Ureter (tissue), 1 donor: ENCODE results near the gene ADRA2B. TPM values are rescaled to one million over a fixed set of nuclear protein-coding genes. Genes with fewer than 3 reads are reported as not detected.
"Not testable (repeated sequence)": the region's sequence is repeated elsewhere in the genome, so short reads cannot be mapped to it uniquely, and the experiment has no call there.

ENCODE experiments used
- DNase-seq: peaks from one replicate; pipeline ENCODE4 v3.0.0-alpha.2; 2020; ENCODE audit warnings: low spot score
- total RNA-seq: library from RNA; stranded (reverse); gene quantifications from one replicate; pipeline ENCODE4 v1.2.4, GENCODE V29; 2023
- donor health status: DM: yes; HTN: yes; CAD: no.

The ADRA2B gene
- total RNA-seq: 1.1 TPM

GRCh38 chr2:96116424-96116878, at the start of gene ADRA2B:
ADRA2B (minus strand) TSS chr2:96116571; CDS start chr2:96116149, 422 bp downstream.
- DNase-seq: peak; percentile 70

GRCh38 chr2:96164459-96165184, 48.3 kb upstream of the ADRA2B start:
- DNase-seq: no peak

DNA sequence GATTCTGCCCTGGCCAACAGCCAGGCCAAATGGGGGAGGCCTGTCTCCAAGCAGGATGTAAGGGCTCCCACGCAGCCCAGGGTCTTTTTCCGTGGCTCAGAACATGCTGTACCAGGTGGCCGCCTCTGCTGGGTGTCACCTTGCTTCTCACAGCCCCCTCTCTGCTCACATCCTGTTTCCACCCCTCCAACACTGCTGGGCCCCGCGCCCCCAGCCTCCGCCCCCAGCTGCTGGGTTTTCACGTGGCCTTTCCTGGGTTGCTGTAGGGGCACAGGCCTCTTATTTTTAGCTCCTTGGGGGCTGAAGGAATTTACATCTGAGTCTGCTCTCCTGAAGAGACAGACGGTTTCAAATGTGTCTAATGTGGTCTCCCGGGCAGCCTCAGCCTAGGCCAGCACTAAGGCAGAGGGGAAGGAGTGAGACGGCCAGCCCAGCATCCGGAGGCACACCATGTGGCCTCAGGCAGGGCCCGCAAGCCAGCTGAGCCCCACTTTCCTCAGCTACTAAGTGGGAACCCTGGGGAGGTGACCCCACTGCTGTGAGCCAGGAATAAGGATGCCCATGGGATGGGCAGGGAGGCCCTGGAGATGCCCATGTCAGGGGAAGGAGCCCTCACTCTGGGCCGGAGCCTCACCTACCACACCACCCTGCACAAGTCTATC, 47.5 kb upstream of the ADRA2B start:
- no peak for DNase-seq

DNA sequence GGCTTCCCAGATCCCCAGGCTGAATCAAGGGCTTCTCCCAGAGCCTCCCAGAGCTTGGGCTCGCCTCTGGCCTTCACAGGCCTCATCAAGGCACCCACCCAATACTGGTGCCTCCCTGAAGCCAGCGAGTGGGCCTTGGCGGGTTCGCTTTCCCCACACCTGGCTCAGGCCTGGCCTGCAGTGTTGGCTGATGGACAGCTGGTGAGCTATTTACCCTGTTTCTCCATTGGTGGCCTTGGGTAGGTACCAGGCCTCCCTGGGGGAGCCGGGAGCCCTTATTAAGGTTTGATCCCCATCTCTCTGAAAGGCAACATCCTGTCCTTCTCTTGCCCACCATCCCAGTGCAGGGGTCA, 47.0 kb upstream of the ADRA2B start:
- no peak for DNase-seq

GRCh38 chr2:96161898-96162297, 45.5 kb upstream of the ADRA2B start:
- DNase-seq: no peak

DNA sequence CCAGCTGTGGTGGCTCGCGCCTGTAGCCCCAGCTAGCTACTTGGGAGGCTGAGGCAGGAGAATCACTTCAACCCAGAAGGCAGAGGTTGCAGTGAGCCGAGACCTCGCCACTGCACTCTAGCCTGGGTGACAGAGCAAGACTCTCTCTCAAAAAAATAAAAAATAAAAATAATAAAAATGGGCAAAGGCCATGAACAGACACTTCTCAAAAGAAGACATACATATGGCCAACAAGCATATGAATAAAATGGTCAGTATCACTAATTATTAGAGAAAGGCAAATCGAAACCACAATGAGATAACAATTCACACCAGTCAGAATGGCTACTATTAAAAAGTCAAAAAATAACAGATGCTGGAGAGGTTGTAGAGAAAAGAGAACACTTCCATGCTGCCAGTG, 44.0 kb upstream of the ADRA2B start:
- not testable (repeated sequence) for DNase-seq

DNA sequence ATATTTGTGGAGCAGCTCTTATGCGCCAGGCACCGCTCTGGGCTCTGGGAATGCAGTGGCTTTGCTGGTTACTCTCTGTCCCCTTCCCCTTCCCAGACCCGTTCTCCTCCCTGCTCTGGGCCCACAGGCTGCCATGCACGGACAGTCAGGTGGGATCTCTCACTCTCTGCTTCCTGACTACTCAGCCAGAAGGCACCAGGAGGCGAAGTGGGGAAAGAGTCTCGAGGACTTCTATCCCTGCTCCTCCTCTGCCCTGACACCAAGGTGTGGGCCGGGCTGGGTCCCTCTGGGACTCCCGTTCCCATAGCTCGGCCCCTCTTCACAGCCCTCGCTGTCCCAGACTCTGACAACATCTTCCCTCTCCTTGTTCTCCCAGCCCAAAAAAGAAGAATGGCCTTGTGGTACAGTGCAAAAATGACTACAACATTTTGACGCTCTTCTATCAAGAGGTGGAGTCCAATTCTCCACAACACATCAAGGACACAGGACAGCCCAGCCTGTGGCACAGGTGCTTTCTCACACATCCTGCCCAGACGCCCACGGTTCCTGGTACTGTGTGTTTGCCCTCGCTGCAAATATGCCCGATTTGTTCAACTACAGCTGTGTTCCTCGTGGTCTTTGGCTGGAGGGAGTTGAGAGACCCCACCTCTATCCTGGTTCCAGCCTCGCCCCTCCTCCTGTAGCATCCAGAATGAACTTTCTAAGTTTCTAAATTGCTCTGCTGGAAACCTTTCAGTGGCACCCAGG, 42.9 kb upstream of the ADRA2B start:
- DNase-seq: no peak

DNA sequence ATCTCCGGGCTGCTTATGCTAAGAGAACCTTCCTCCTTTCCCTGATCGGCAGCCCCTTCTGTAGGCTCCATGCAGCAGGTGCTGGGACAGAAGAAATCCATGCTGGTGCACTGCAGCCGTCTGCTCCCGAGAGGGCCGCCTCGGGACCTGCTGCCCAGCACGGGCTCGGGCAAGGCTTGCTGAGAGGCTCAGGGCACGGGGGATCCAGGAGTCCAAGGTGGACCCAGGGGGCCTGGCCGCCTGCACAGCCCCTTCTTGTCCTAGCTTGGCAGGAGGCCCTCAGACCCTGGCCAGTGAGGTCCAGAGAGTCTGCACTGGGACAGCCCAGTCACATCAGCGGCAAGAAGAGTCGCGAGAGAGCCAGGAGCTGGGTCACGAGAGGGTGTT, 42.2 kb upstream of the ADRA2B start:
- no peak for DNase-seq

DNA sequence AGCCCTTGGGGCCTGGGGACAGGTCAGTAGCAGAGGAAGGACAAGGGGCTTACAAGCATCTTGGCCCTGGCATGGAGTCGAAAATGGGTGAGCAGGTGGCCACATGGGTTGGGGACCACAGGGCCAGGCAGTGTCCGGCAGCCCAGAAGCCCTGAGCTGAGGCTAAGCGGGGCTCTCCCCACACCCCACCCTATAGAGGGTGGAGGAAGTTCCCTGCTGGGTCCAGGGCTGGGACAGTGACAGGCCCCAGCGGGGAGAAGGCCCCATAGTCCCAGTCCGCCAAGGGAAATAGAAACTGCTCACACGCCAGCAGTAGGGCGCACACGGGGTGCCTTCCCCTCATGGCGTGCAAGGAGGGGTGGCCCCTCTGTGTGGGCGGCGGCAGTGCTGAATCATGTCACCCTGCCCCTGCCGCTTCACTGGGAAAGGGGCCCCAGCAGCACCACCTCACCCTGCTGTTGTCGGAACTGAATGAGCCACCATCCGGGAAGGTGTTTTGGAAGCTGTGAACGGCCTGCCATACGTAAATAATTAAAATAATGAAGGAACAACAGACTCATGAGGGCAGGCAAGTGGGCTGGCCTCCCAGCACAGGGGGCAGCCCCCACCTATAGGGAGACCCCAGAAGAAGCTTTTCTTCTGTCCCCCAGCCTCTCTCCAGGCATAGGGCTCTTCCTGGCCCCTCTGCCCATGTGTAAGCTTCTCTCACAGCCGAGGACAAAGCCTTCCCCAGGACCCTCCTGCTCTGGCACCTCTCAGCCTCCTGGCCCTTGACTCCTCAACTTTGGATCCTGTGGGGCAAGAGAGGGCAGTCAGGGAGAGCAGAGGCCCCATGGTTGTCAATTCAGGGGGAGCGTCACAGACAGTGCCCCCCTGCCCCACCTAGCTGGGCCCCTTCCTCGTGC, 41.5 kb upstream of the ADRA2B start:
- DNase-seq: no peak

GRCh38 chr2:96156926-96157648, 40.7 kb upstream of the ADRA2B start:
- DNase-seq: no peak

DNA sequence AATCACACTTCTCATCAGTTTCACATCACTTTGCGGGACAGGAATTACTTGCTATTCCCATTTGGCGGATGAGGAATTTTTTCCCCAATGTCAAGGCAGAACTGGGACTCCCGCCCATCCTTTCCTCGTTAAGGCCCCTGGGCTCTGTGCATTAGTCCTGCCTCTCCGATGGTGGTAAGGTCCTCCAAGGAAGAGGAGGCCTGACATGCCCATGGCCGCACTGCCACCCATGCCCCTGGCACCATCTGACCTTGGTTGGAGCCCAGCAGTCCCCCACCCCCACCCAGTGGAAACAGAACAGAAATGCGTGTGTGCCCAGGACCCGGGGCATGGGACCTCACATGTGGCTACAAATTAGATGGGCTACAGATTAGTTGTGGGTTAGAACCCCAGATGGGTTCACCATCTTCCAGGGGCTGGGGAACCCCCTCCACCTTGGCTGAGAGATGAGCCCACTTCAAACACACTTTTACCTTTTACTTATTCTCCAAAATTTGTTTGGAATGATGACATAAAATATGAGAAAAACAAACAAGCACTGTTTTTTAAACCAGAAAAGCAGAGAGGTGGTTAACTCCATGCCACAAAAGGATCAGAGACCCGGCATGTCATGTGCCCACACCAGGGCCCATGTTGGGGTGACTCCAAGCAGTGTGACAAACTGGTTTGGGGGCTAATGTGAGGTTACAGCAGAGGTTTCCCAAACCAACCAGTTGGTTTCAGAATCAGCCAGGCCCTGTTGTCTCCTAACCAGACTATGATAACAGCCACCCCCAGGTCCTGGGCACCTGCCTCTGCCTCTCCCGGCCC, 39.8 kb upstream of the ADRA2B start:
- no peak for DNase-seq

- no peak for DNase-seq
Observed at GRCh38 chr2:96154506-96155380, 38.4 kb upstream of the ADRA2B start.

GRCh38 chr2:96153991-96154431, 37.6 kb upstream of the ADRA2B start:
- no peak for DNase-seq

DNA sequence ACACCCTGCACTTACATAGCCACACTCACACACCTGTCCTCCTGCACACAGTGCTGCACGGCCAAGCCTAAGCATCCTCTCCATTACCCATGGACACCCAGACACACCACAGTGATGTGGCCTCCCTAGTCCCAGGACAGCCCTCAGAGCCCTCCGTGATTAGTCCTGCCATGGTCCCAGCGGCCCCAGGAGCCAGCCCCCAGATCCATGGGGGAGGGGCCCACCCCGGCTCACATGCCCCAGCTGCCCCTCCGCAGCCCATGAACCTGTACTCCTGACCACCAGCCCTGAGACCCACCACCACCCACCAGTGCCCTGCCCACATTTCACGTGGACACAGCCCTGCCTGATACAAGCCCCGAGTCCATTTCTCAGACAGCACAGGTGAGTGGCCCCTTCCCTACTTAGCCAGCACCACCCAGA, 36.9 kb upstream of the ADRA2B start:
- no peak for DNase-seq

- no peak for DNase-seq
Observed at GRCh38 chr2:96152304-96153161, 36.2 kb upstream of the ADRA2B start.

DNA sequence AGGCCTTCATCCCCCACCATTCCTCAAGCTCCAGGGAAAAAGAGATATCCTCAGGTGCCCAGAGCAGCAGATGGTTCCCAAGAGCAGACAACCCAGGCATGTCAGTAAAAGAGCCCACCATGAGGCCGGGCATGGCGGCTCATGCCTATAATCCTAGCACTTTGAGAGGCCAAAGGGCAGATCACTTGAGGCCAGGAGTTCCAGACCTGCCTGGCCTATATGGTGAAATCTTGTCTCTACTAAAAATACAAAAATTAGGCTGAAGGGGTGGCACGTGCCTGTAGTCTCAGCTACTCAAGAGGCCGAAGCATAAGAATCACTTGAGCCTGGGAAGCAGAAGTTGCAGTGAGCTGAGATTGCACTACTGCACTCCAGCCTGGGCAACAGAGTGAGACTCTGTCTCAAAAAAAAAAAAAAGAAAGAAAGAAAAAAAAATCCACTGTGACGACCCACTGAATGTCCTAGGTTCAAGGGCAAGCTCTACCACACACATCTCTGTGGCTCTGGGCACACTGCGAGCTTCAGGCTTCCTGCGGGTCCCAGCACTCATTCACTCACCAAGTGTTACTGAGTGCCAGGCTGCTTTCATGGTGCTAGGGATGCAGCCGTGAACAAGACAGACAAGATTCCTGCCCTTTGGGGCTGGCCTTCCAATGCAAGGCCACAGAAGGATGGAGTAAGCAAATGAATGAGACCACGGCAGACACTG, 35.4 kb upstream of the ADRA2B start:
- DNase-seq: no peak

- DNase-seq: no peak
Observed at GRCh38 chr2:96150791-96151594, 34.6 kb upstream of the ADRA2B start.
